ENCODE data around the gene DENND1A. TPM values are rescaled to one million over a fixed set of nuclear protein-coding genes. Genes with fewer than 3 reads are reported as not detected.

The DENND1A gene
- polyA plus RNA-seq, 1 donor: 16.7 TPM

DNA sequence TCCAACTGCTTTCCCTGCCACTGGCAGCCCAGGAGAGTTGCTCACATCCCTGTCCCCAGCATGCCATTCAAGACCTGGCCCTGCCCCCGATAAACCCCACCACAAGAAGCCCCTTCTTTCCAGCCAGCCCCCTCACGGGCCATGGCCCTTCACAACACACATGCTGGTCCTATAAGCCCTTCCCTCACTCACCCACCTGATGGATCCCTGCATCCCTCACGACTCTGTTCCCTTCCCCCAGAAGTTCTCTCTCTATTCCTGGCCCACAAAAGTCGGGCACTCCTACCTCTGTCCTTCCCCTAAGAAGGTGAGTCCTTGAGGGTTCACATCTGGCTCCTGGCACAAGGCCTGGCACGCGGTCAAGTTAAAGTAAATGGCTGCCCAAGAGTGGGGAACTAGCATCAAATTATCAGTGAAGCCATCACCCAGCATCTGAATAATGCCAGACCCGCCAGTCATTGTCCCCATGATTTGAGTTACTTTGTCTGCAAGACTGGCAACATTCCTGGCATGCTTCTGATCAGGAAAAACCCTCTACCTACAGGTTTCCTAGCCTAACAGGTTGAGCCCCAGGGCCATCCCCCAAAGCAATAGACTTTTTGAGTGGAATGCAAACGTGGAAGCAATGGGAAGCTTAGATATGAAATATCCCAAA lies 508.0 kb downstream of the DENND1A start:
- DNase-seq: no peak

GRCh38 chr9:123421186-123421585 lies 508.7 kb downstream of the DENND1A start:
- DNase-seq: no peak

DNA sequence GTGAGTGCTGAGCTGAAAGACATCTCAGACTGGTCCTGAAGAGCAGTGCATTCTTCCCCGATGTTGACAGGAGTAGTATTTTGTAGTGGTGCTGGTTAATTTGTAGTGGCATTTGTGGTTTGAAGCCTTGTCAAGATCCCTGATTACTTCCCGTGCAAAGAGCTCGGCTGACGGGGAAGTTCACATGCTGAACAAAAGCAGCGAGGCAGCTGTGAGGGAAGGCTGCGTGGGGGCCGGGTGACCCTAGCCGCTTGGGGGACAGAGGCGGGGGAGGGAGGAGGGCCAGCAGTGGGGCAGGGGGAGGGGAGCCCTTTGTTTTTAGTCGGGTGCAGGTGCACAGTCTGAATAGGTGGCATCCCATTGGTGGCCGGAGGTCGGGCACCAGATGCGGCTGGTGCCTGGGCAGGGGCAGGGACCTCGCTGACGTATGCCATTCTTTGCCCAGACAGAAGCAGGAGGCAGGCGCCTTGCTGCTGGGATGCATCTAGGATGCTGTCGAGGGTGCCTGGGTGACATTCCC lies 509.3 kb downstream of the DENND1A start:
- no peak for DNase-seq

DNA sequence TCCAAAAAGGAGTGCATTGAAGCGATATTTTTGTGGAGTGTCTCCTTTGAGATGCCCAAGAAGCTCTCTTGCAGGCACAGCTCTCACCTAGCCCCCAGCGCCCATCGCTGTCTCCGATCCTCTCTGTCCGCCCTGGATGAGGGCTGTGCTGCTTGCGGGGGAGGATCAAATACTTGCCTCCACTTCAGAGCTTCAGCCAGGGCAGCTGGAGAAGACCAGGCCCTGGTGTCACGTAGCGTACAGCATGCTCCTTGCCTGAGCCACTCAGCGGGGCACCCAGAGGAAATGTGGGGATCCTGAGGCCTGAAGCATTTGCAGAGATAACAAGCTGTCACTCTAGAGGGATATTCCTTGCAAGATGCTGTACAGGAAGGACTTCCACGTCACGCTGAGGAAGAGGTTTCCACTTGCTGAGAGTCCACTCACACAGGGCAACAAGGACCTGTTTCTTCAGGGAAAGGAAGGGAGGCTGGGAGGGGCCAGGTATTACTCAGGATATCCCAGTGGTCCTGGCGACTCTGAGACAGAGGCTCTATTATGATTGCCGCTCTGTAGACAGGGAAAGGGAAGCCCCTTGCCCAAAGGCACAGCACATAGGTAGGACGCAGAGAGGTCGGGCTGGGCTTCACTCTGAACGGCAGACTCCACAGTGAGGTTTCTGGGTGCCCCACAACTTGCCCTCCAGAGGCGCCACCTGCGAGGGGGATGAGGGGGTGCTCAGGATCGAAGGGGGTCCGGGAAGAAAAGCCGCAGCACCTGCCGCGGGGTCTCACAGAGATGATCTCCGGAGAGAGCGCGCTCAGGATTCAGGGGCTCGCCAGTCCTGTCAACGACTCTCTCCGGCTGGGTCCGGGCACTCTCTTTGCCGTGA lies 510.0 kb downstream of the DENND1A start:
- DNase-seq: no peak

DNA sequence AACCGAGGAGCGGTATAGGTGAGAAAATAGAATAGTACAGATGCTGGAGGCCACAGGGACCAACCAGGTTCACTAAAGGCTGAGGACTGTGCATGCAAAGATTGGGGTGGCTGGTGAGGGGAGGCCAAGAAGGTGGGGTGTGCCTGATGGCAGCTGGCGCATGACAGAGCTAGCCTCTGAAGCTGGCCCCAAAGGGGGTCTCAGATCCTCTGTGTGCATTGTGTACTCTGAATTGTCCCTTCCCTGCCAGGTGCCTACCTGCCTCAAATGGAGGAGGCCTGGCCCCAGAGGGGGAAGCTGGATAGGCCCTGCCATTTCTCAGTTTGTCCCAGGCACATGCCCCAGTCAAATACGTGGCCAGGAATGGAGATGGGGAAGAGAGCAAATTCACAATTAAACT lies 510.8 kb downstream of the DENND1A start:
- no peak for DNase-seq

DNA sequence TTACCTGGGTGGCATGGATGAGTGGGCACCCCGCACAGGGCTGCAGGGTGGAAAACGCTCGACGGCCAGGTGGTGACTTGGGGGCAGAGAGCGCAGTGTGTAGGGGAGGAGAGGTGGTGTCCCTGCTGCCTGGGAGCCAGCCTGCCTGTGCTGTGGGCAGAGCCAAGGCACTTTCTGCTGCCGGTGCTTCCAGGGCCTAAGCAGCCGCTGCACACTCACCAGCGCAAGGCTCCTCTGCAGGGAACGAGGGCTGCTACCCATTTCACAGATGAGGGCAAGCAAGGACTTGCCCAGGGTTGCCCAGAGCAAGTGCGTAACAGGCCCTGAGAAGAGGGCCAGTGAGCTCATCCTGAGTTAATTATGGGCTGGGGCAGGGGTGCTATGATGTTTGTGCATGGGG lies 511.4 kb downstream of the DENND1A start:
- DNase-seq: no peak

DNA sequence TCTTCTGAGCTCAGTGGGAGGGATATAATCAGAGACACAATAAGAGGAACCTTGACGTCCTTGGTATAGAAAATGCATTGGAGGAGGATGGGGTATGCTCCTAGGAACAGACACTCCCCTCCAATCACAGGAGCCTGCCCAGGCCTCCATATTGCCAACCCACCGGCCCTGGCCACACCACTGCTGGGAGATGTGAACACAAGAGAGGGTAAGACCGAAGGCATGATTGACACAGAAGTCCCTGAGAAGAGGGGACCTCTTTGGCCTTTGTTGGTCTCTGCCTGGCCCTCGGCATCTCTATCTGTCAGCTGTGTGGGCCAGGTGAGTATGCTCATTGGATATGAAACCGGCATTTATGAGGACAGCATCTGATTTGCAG lies 511.9 kb downstream of the DENND1A start:
- DNase-seq: no peak

DNA sequence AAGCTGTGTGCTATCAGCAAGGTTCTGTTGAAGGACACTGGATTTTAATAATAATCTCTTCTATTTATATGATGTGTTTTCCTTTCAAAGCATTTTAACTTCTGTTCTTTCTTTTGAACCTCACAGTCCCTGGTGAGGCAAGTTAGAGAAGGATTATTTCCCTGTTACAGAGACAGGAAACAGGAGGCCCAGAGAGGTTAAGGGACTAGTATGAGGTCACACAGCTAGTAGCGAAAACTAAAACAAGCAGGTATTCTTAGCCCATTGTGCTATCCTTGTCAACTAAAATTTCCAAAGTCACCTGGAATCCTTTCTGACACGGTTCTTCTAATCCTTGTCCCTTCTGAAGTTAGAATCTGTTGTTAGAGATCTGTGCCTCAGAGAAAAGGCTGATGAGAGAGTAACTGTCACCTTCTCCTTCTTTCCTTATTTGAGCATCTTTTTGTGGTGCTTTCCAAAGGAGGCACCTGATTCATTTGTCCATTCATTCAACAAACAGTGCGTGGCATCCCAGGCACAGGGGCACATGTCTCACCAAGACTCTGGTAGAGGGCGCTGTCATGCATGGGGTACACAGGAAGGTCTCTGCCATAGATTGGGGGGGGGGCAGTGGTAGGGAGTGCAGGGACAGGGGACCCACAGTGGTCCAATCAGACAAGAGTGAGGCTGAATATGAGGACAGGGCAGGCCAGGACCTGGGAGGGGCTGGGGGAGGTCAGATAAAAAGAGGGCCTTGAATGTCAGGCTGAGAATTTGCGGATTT lies 512.5 kb downstream of the DENND1A start:
- DNase-seq: no peak

GRCh38 chr9:123416176-123416575 lies 513.8 kb downstream of the DENND1A start:
- no peak for DNase-seq

- DNase-seq: no peak
These were observed 514.7 kb downstream of the DENND1A start for GRCh38 chr9:123414936-123415930.

- no peak for DNase-seq
These were observed 515.7 kb downstream of the DENND1A start for GRCh38 chr9:123414204-123414603.

DNA sequence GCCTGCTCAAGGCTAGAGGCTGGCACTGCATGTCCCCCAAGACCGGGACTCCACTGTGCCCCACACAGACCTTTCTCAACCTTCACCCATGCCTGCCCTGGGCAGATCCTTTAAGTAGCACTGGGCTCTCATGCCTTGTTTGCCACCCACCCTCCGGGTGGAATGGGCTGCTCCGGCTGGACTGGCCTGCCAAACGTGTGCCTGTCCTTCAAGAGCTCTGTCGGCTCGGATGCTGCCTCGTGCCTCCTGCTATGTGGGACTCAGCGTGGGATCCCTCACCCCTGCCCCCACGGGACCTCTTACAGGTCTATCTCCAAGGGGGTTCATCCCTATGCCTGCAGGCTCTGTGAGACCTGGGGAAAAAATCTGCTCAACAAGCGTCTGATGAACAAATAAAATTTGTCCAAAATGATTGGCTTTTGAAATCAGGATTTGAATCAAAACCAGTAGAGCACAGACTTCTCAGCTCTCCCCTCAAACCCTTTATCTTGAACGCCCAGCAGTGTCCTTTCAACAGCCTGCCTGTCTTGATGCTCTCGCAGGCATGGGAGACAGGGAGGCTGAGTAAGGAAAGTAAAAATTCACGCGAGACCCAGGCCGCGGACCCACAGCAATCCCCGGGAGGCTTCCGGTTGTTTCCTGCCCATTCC lies 517.6 kb downstream of the DENND1A start:
- DNase-seq: no peak

- no peak for DNase-seq
These were observed 518.3 kb downstream of the DENND1A start for GRCh38 chr9:123411636-123412035.

- DNase-seq: no peak
These were observed 518.7 kb downstream of the DENND1A start for GRCh38 chr9:123411191-123411590.

- DNase-seq: no peak
These were observed 519.5 kb downstream of the DENND1A start for GRCh38 chr9:123410281-123410910.

DNA sequence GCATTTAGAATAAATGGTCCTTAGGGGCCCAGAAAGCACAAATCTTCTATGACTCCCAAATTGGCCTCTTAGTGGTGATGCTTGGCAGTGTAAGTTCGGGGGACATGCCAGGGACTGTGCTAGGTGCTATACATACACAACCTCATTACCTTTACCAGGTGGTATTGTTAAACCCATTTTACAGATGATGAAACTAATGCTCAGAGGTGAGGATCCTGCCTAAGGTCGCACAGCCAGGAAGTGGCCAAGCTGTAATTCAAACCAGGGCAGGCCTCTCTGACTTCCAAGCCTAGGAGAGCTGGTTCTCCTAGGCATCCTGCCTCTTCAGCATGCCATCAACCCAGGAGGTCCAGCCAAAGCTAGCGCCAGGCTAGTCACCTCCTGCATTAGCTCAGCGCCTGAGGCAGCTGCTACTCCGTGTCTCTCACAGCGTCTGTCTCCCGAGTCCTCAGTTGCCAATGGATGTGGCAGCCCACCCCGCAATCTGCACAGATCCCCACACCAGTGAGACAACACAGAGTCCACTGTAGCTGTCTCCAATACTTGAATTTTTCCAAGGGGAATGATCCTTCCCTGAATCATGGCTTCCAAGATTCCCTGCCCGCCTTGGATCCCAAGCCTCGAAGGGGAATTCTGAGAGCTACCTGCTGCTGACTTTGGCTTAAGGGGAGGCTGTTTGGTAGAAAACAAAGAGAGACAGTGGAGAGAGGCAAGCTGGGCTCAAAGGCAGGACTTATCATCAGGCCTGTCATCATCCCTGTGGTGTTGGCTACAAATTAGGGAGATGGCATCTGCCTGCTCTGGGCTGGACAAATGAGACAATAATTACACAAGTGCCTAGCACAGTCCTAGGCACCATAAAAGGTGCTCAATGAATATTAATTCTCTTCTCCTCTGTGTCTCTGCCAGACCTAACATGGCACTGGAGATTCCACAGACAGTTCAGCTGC lies 521.3 kb downstream of the DENND1A start:
- no peak for DNase-seq

- DNase-seq: no peak
These were observed 522.6 kb downstream of the DENND1A start for GRCh38 chr9:123407217-123407851.

- DNase-seq: no peak
These were observed 523.2 kb downstream of the DENND1A start for GRCh38 chr9:123406691-123407216.

GRCh38 chr9:123406016-123406415 lies 523.9 kb downstream of the DENND1A start:
- DNase-seq: no peak

Measured in hindlimb muscle (tissue), 1 donor.